ENCODE data around the gene BAIAP2L2.
"Not testable (repeated sequence)": the region's sequence is repeated elsewhere in the genome, so short reads cannot be mapped to it uniquely, and the experiment has no call there.

The BAIAP2L2 gene, protein sequence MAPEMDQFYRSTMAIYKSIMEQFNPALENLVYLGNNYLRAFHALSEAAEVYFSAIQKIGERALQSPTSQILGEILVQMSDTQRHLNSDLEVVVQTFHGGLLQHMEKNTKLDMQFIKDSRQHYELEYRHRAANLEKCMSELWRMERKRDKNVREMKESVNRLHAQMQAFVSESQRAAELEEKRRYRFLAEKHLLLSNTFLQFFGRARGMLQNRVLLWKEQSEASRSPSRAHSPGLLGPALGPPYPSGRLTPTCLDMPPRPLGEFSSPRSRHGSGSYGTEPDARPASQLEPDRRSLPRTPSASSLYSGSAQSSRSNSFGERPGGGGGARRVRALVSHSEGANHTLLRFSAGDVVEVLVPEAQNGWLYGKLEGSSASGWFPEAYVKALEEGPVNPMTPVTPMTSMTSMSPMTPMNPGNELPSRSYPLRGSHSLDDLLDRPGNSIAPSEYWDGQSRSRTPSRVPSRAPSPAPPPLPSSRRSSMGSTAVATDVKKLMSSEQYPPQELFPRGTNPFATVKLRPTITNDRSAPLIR

DNA sequence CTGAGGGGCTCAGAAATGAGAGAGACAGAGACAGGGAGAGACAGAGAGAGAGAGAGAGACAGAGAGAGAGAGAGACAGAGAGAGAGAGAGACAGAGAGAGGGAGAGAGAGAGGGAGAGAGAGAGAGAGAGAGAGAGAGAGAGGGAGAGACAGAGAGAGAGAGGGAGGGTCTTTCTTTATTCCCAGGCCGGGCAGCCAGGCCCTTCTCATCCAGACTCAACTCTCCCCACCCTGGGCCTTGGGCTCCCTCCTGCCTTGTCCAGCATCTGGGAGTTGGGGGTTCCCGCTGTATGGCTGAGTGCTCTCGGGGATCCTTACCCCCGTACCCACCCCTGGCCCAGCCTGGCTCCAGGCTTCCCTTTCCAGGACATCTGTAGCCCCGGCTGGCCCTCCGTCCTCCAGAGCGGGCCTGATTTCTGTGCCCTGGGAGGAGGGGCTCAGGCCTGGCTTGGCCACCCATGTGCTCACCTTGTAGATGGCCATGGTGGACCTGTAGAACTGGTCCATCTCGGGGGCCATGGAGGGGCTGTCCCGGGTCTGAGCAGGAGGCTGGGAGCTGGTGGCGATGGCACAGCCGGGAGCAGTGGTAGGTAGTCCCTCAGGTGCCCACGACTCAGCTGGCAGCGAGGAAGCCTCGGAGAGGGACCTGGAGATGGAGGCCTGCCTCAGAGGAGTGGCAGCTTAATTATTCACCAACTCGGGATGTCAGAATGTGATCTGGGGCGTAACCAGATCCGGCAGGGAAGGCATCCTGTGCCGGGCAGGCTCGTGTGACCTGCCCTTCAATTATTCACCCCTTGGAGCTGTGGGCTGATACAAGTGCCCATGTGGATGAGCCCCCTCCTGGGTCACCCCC, at the start of gene BAIAP2L2:
BAIAP2L2 (minus strand) TSS at position 677 of the 855 bp plus-strand sequence; CDS start at position 518, 159 bp downstream.
- TF ChIP-seq, protein P1, sequence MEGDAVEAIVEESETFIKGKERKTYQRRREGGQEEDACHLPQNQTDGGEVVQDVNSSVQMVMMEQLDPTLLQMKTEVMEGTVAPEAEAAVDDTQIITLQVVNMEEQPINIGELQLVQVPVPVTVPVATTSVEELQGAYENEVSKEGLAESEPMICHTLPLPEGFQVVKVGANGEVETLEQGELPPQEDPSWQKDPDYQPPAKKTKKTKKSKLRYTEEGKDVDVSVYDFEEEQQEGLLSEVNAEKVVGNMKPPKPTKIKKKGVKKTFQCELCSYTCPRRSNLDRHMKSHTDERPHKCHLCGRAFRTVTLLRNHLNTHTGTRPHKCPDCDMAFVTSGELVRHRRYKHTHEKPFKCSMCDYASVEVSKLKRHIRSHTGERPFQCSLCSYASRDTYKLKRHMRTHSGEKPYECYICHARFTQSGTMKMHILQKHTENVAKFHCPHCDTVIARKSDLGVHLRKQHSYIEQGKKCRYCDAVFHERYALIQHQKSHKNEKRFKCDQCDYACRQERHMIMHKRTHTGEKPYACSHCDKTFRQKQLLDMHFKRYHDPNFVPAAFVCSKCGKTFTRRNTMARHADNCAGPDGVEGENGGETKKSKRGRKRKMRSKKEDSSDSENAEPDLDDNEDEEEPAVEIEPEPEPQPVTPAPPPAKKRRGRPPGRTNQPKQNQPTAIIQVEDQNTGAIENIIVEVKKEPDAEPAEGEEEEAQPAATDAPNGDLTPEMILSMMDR (IDR thresholded peaks at IDR 0.05; ENCODE audit: low read depth, low read length) = no peak

GRCh38 chr22:38155703-38156102, 45.2 kb upstream of the BAIAP2L2 start:
- TF ChIP-seq, protein P1 (IDR thresholded peaks at IDR 0.05; ENCODE audit: low read depth, low read length) = no peak

More for the DNA sequence above, at the start of gene BAIAP2L2:
- H3K4me3 ChIP-seq (ENCODE audit: low read depth, low read length) = no peak within 1 kb of the TSS

DNA sequence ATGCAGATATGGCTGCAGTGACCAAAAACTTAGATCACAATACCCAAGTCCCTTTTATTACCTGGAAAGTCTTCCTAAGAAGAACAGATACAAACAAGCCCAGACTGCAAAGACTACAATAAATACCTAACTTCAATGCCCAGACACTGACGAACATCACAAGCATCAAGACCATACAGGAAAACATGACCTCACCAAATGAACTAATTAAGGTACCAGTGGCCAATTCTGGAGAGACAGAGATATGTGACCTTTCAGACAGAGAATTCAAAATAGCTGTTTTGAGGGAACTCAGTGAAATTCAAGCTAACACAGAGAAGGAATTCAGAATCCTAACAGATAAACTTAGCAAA, 44.1 kb upstream of the BAIAP2L2 start:
- not testable (repeated sequence) for H3K4me3 ChIP-seq (ENCODE audit: low read depth, low read length)

More at GRCh38 chr22:38155703-38156102, 45.2 kb upstream of the BAIAP2L2 start:
- no peak overlapping the region for H3K4me3 ChIP-seq (ENCODE audit: low read depth, low read length)

GRCh38 chr22:38153821-38154562, 43.5 kb upstream of the BAIAP2L2 start:
- no peak overlapping the region for H3K4me3 ChIP-seq (ENCODE audit: low read depth, low read length)
- TF ChIP-seq, protein P1 (IDR thresholded peaks at IDR 0.05; ENCODE audit: low read depth, low read length) = no peak

DNA sequence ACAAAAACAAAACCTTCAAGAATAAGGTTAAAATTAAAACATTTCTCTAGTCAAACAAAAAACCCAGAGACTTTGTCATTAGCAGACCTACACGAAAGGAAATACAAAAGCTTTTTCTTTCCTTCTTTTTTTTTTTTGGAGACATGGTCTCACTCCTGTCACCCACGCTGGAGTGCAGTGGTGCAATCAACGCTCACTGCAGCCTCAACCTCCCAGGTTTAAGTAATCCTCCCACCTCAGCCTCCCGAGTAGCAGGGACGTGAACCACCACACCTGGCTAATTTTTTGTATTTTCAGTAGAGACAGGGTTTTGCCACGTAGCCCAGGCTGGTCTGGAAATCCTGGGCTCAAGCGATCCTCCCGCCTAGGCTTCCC, 40.6 kb upstream of the BAIAP2L2 start:
- TF ChIP-seq, protein P1 (IDR thresholded peaks at IDR 0.05; ENCODE audit: low read depth, low read length) = no peak
- no peak overlapping the region for H3K4me3 ChIP-seq (ENCODE audit: low read depth, low read length)

- TF ChIP-seq, protein P1 (IDR thresholded peaks at IDR 0.05; ENCODE audit: low read depth, low read length) = no peak
- no peak overlapping the region for H3K4me3 ChIP-seq (ENCODE audit: low read depth, low read length)
Observed at GRCh38 chr22:38148245-38148644, 37.8 kb upstream of the BAIAP2L2 start.

DNA sequence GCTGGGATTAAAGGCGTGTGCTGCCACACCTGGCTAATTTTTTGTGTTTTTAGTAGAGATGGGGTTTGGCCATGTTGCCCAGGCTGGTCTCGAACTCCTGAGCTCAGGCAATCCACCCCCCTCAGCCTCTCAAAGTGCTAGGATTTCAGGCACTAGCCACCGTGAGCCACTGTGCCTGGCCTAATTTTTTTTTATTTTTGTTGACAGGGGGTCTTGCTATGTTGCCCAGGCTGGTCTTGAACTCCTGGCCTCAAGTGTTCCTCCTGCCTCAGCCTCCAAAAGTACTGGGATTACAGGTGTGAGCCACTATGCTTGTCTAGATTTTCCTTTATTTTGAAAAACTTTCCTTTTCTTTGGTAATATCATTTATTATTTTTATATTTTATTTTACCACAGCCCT, 35.7 kb upstream of the BAIAP2L2 start:
- not testable (repeated sequence) for H3K4me3 ChIP-seq (ENCODE audit: low read depth, low read length)

Measured in WI38 (cell line).